ENCODE results near the gene EDIL3. TPM values are rescaled to one million over a fixed set of nuclear protein-coding genes. Genes with fewer than 3 reads are reported as not detected.

Gene EDIL3
- total and polyA plus RNA-seq, 2 of the 8 experiments (the other 6 are each of a cell fraction or from before 2014, with no cell fraction given) = 14.7 to 47.2 TPM

GRCh38 chr5:83965441-83965840, 419.2 kb downstream of the EDIL3 start (continued):
- no peak for TF ChIP-seq CHD7 (IDR thresholded peaks at IDR 0.05; ENCODE audit: insufficient replicate concordance, low read length)

Data from H1 (cell line).